ENCODE measurements around the gene KLK13. TPM values are rescaled to one million over a fixed set of nuclear protein-coding genes. Genes with fewer than 3 reads are reported as not detected.

KLK13 gene
- total and polyA plus RNA-seq, 2 donors from 2014 or later, result not detected

DNA sequence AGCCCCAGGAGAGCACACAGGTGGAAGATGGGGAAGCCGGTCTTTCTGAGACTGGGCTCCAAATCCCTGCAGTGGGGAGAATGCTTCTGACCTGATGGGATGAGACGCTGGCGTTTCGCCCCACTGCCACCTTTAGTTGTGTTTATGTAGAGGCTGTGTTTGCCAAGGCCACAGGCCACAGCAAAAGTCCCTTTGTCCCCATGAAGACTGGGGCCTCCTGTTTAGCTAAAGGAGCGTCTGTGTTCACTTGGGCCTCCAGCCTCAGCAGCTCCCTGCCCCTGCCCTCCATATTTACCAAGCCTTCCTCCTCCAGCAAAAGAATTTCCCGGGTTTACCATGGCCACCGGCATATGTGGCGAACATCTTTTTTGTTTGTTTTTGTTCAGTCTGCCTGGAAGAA, 28.2 kb upstream of the KLK13 start:
- DNase-seq (peak in 1 of 5 donors; percentile 29), FAIRE-seq (no peak)
- intact Hi-C loops (cut with DNase I), result no loop called here
- no peak overlapping the region for H3K9ac ChIP-seq (ENCODE audit: low read length in 3 of 3)
- no peak for TF ChIP-seq CTCF (IDR thresholded peaks at IDR 0.05; ENCODE audit: borderline replicate concordance, extremely low read depth, insufficient read depth)
- no peaks in the 10 kb centered on the region for H3K9me3 ChIP-seq (ENCODE audit: control insufficient read depth in 2 of 3, insufficient read depth in 1 of 3, low read length in 3 of 3)
- no peaks in the 10 kb centered on the region for H3K36me3 ChIP-seq (ENCODE audit: control insufficient read depth in 2 of 3, insufficient read depth in 3 of 3, low read length in 3 of 3)
- H3K4me3 ChIP-seq (ENCODE audit: low read length in 3 of 3), result no peak overlapping the region
- no peaks in the 10 kb centered on the region for H3K27me3 ChIP-seq (ENCODE audit: control insufficient read depth, insufficient read depth, low read length)
- H3K27ac ChIP-seq (ENCODE audit: low read depth in 2 of 2, low read length in 2 of 2), result no peak overlapping the region
- H3K4me1 ChIP-seq (ENCODE audit: control insufficient read depth in 2 of 3, insufficient read depth in 2 of 3, low read depth in 1 of 3, low read length in 3 of 3), result no peaks in the 10 kb centered on the region

GRCh38 chr19:51091895-51092873, 27.3 kb upstream of the KLK13 start:
- FAIRE-seq (no peak), DNase-seq (peak in 1 of 5 donors; percentile 12)
- Histone ChIP-seq H3K4me3 (ENCODE audit: low read length in 3 of 3) (no peak overlapping the region), H3K27ac (ENCODE audit: low read depth in 2 of 2, low read length in 2 of 2) (no peak overlapping the region), H3K9ac (ENCODE audit: low read length in 3 of 3) (no peak overlapping the region), H3K36me3 (ENCODE audit: control insufficient read depth in 2 of 3, insufficient read depth in 3 of 3, low read length in 3 of 3) (no peaks in the 10 kb centered on the region), H3K9me3 (ENCODE audit: control insufficient read depth in 2 of 3, insufficient read depth in 1 of 3, low read length in 3 of 3) (no peaks in the 10 kb centered on the region), H3K27me3 (ENCODE audit: control insufficient read depth, insufficient read depth, low read length) (no peaks in the 10 kb centered on the region), H3K4me1 (ENCODE audit: control insufficient read depth in 2 of 3, insufficient read depth in 2 of 3, low read depth in 1 of 3, low read length in 3 of 3) (no peaks in the 10 kb centered on the region)
- no peak for TF ChIP-seq CTCF (IDR thresholded peaks at IDR 0.05; ENCODE audit: borderline replicate concordance, extremely low read depth, insufficient read depth)
- intact Hi-C loops (cut with DNase I), result no loop called here

DNA sequence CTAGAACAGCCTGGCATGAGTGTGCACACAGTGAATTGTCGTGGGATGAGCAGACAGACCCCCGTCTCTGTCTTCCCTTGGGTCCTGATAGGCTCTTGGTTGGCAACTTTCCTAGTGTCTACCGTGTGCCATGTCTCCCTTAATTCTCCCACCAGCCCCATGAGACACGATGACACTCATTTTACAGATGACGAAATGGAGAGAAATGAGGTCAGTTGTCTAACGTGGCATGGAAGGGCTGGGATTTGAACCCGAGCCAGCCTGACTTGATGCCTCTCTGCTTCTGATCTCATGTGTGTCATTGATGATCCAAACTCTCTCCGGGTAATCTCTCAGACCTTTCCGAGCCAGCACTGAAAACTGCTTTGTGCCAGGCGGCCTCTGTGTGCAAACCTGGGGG, 26.2 kb upstream of the KLK13 start:
- no peaks in the 10 kb centered on the region for H3K4me1 ChIP-seq (ENCODE audit: control insufficient read depth in 2 of 3, insufficient read depth in 2 of 3, low read depth in 1 of 3, low read length in 3 of 3)
- no peak overlapping the region for H3K9ac ChIP-seq (ENCODE audit: low read length in 3 of 3)
- no peak for TF ChIP-seq CTCF (IDR thresholded peaks at IDR 0.05; ENCODE audit: borderline replicate concordance, extremely low read depth, insufficient read depth)
- no peaks in the 10 kb centered on the region for H3K27me3 ChIP-seq (ENCODE audit: control insufficient read depth, insufficient read depth, low read length)
- H3K9me3 ChIP-seq (ENCODE audit: control insufficient read depth in 2 of 3, insufficient read depth in 1 of 3, low read length in 3 of 3), result no peaks in the 10 kb centered on the region
- H3K4me3 ChIP-seq (ENCODE audit: low read length in 3 of 3), result no peak overlapping the region
- H3K36me3 ChIP-seq (ENCODE audit: control insufficient read depth in 2 of 3, insufficient read depth in 3 of 3, low read length in 3 of 3), result no peaks in the 10 kb centered on the region
- no peak overlapping the region for H3K27ac ChIP-seq (ENCODE audit: low read depth in 2 of 2, low read length in 2 of 2)
- DNase-seq (peak in 1 of 5 donors; percentile 16), FAIRE-seq (no peak)
- intact Hi-C loops (cut with DNase I), result no loop called here

Measured in kidney (tissue), 14 donors.